MCF 10A (cell line): ENCODE results near the gene BAAT. TPM values are rescaled to one million over a fixed set of nuclear protein-coding genes. Genes with fewer than 3 reads are reported as not detected.

Source experiments
- BruUV-seq: library from RNA; stranded (reverse); fragments of 400-500 nt; replicated peaks from 2 replicates; lab custom pipeline; 2021; lab: Mats Ljungman, UMichigan
- CTCF ChIA-PET: fragments of 300-600 bp; sonication (Branson Sonifier 250); formaldehyde crosslinking; extraction: SDS; loops from one replicate; lab custom pipeline; 2021; ENCODE audit warnings: antibody characterized with exemption, inconsistent platforms; lab: Yijun Ruan, JAX
- POLR2A ChIA-PET: fragments of 300-600, 350-650 bp; sonication (Branson Sonifier 250); formaldehyde crosslinking; extraction: SDS; loops from one replicate; lab custom pipeline; 2020; ENCODE audit warnings: antibody characterized with exemption, inconsistent platforms; lab: Yijun Ruan, JAX
- DNase-seq: peaks from one replicate; pipeline ENCODE4 v3.0.0-alpha.2; 2018; ENCODE audit not compliant: unreplicated experiment
- H3K27ac Mint-ChIP-seq: one replicate; pipeline ENCODE4 v1.8.0; 2022; ENCODE audit warnings: mild to moderate bottlenecking, low read depth, mixed read lengths; ENCODE audit not compliant: unreplicated experiment
- H3K27me3 Mint-ChIP-seq: one replicate; pipeline ENCODE4 v1.8.0; 2022; ENCODE audit warnings: mixed read lengths; ENCODE audit not compliant: insufficient read depth, unreplicated experiment
- H3K36me3 Mint-ChIP-seq: one replicate; pipeline ENCODE4 v1.8.0; 2022; ENCODE audit warnings: mild to moderate bottlenecking, moderate library complexity, mixed read lengths; ENCODE audit not compliant: insufficient read depth, unreplicated experiment
- H3K4me1 Mint-ChIP-seq: one replicate; pipeline ENCODE4 v1.8.0; 2022; ENCODE audit warnings: mixed read lengths; ENCODE audit not compliant: insufficient read depth, unreplicated experiment
- H3K4me3 Mint-ChIP-seq: one replicate; pipeline ENCODE4 v1.8.0; 2022; ENCODE audit warnings: mild to moderate bottlenecking, moderate library complexity, mixed read lengths; ENCODE audit not compliant: unreplicated experiment
- H3K9me3 Mint-ChIP-seq: one replicate; pipeline ENCODE4 v1.8.0; 2022; ENCODE audit warnings: mixed read lengths; ENCODE audit not compliant: unreplicated experiment
- intact Hi-C: fragments of 100-400 bp; cut with micrococcal nuclease; formaldehyde crosslinking; loops from 2 replicates; pipeline ENCODE4 v1.14.1; 2022
- total RNA-seq: library from RNA; stranded (reverse); gene quantifications from 2 replicates; pipeline ENCODE4 v1.2.3, GENCODE V29; 2022
- TF ChIP-seq, protein P1 (sequence below): fragments of 200-600 bp; IDR thresholded peaks from one replicate; pipeline ENCODE4 v1.8.0; 2022; ENCODE audit warnings: antibody characterized with exemption, mild to moderate bottlenecking; ENCODE audit not compliant: unreplicated experiment

The BAAT gene
- total RNA-seq, 1 experiment from 2014 or later: 0.14 TPM

DNA sequence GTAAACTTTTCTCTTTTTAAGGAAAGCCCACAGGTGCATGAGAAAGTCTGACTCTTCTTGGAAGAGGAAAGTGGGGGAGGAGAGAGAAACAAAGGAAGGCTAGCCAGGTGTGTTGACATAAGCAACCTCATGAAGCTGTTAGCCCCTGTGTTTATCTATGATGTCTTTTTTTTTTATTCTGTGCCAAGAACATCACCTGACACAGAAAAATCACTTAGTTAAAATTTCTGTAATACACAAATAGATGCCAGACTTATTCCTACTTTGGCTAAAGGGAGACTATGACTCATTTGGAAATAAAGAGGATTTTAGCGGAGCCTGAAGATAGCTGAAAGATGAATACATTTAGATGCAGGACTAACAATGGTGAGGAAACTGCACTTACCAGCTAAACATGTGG is 58.3 kb downstream of the BAAT start:
- intact Hi-C loops: no loop called here

GRCh38 chr9:101326035-101326434 is 58.8 kb downstream of the BAAT start:
- Mint-ChIP-seq H3K27ac (no peak overlapping the region), H3K27me3 (peaks cover 10% of the 10 kb centered on the region), H3K4me3 (no peak overlapping the region), H3K36me3 (no peaks in the 10 kb centered on the region), H3K4me1 (peaks cover 7% of the 10 kb centered on the region), H3K9me3 (no peaks in the 10 kb centered on the region)
- TF ChIP-seq, protein P1, sequence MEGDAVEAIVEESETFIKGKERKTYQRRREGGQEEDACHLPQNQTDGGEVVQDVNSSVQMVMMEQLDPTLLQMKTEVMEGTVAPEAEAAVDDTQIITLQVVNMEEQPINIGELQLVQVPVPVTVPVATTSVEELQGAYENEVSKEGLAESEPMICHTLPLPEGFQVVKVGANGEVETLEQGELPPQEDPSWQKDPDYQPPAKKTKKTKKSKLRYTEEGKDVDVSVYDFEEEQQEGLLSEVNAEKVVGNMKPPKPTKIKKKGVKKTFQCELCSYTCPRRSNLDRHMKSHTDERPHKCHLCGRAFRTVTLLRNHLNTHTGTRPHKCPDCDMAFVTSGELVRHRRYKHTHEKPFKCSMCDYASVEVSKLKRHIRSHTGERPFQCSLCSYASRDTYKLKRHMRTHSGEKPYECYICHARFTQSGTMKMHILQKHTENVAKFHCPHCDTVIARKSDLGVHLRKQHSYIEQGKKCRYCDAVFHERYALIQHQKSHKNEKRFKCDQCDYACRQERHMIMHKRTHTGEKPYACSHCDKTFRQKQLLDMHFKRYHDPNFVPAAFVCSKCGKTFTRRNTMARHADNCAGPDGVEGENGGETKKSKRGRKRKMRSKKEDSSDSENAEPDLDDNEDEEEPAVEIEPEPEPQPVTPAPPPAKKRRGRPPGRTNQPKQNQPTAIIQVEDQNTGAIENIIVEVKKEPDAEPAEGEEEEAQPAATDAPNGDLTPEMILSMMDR: no peak
- DNase-seq: no peak
- POLR2A ChIA-PET: interaction anchor here (0.6 kb wide), 1 partner anchor 66 kb away, joined by 6 read pairs; no protein-coding TSS in a partner anchor
- no TSS peak for BruUV-seq
- CTCF ChIA-PET: interaction anchor here (0.7 to 3.7 kb wide), 5 partner anchors 14 to 1517 kb away, joined by 4 to 18 read pairs (median 6); no protein-coding TSS in a partner anchor
- intact Hi-C loops: no loop called here

More for the DNA sequence above, 58.3 kb downstream of the BAAT start:
- no TSS peak for BruUV-seq
- peaks cover 10% of the 10 kb centered on the region for H3K27me3 Mint-ChIP-seq
- peaks cover 7% of the 10 kb centered on the region for H3K4me1 Mint-ChIP-seq
- ChIA-PET POLR2A (interaction anchor here (0.6 kb wide), 1 partner anchor 65 kb away, joined by 6 read pairs; no protein-coding TSS in a partner anchor), CTCF (interaction anchor here (0.7 to 1.7 kb wide), 3 partner anchors 208 to 1517 kb away, joined by 4 to 6 read pairs (median 4); no protein-coding TSS in a partner anchor)
- no peaks in the 10 kb centered on the region for H3K36me3 Mint-ChIP-seq
- no peak overlapping the region for H3K27ac Mint-ChIP-seq
- peak; percentile 37 for DNase-seq
- TF ChIP-seq, protein P1: no peak
- H3K9me3 Mint-ChIP-seq: no peaks in the 10 kb centered on the region
- H3K4me3 Mint-ChIP-seq: no peak overlapping the region

DNA sequence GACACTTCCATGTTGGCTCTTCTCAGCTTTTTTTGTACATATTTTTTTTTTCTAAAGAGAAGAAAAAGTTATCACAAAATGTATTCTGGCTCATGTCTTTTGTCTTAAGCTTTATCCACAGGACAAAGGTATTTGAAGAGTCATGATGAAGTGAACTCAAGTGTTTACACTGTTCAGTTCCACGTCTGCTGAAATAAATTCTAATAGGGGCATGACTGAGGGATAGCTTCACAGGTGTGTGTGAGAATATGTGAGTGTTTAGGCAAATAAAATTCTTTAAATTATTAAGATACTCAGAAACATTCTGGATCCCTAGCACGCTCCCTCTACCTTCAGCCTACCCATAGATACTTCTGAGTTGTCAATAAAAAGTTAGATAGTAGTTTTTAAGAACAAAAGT is 59.8 kb downstream of the BAAT start:
- H3K36me3 Mint-ChIP-seq: no peaks in the 10 kb centered on the region
- BruUV-seq: no TSS peak
- CTCF ChIA-PET: interaction anchor here (0.6 to 3.7 kb wide), 6 partner anchors 9 to 723 kb away, joined by 3 to 18 read pairs (median 4); no protein-coding TSS in a partner anchor
- H3K4me3 Mint-ChIP-seq: no peak overlapping the region
- TF ChIP-seq, protein P1: no peak
- no peaks in the 10 kb centered on the region for H3K9me3 Mint-ChIP-seq
- POLR2A ChIA-PET: no interaction called here
- H3K27ac Mint-ChIP-seq: no peak overlapping the region
- intact Hi-C loops: no loop called here
- peaks cover 10% of the 10 kb centered on the region for H3K27me3 Mint-ChIP-seq
- DNase-seq: no peak
- H3K4me1 Mint-ChIP-seq: peaks cover 7% of the 10 kb centered on the region

DNA sequence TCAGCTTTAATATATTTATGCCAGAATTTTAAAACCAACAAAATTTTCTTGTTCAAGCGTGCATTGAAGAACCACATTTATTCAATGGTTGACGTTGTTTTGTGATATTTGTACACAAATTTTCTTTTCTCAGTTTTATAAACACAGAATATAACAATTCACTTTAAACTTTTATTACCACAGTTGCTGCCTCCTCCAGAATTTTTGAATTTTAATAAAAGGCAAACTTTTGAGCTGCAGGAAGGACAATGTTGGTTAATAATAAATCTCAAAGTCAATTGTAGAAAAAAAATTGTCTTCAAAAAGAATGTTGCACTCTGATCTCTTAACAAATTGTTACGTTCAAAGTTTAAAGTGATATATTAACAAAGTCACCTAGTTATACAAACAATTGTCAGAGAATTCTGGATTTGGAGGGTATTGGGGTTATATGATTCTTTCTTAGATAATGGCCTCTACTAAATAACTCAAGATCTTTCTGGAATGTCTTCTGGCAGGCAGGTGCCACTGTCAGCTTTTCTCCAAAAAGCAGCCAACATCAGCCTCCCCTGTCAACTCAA is 60.5 kb downstream of the BAAT start:
- POLR2A ChIA-PET: interaction anchor here (0.7 to 1.3 kb wide), 3 partner anchors 13 to 117 kb away, joined by 3 read pairs; no protein-coding TSS in a partner anchor
- TF ChIP-seq, protein P1: no peak
- BruUV-seq: no TSS peak
- peaks cover 7% of the 10 kb centered on the region for H3K4me1 Mint-ChIP-seq
- CTCF ChIA-PET: interaction anchor here (0.6 to 3.7 kb wide), 6 partner anchors 9 to 723 kb away, joined by 3 to 18 read pairs (median 4); no protein-coding TSS in a partner anchor
- intact Hi-C loops: no loop called here
- no peak overlapping the region for H3K4me3 Mint-ChIP-seq
- no peaks in the 10 kb centered on the region for H3K36me3 Mint-ChIP-seq
- H3K27me3 Mint-ChIP-seq: peaks cover 10% of the 10 kb centered on the region
- H3K9me3 Mint-ChIP-seq: no peaks in the 10 kb centered on the region
- no peak for DNase-seq
- H3K27ac Mint-ChIP-seq: no peak overlapping the region
